Thyroid gland (tissue), 4 donors: ENCODE measurements around the gene RGS11. TPM values are rescaled to one million over a fixed set of nuclear protein-coding genes. Genes with fewer than 3 reads are reported as not detected.
"Not testable (repeated sequence)": the region's sequence is repeated elsewhere in the genome, so short reads cannot be mapped to it uniquely, and the experiment has no call there.

Experiments used
- DNase-seq, 2 donors: peaks; one replicate each; pipeline ENCODE4 v3.0.0-alpha.2; 2019
- H3K27ac ChIP-seq, 3 donors: fragments of 200-600 bp; sonication (generic); 1 replicate in 2 of 3; 2 replicates in 1 of 3; pipeline ENCODE4 v1.5.1; 2016 to 2019; ENCODE audit warnings: mild to moderate bottlenecking in 1 of 3, moderate library complexity in 1 of 3
- H3K27me3 ChIP-seq: fragments of 200-600 bp; sonication (generic); one replicate; pipeline ENCODE4 v1.5.1; 2019
- H3K36me3 ChIP-seq, 2 donors: fragments of 200-600 bp; sonication (generic); one replicate each; pipeline ENCODE4 v1.5.1; 2016 to 2019
- H3K4me1 ChIP-seq, 2 donors: fragments of 200-600 bp; sonication (generic); one replicate each; pipeline ENCODE4 v1.5.1; 2017 to 2019
- H3K4me3 ChIP-seq, 3 donors: fragments of 200-600 bp; sonication (generic); replicated peaks in 1 of 3; 1 replicate in 2 of 3; 2 replicates in 1 of 3; pipeline ENCODE4 v1.5.1; 2016; ENCODE audit warnings: mild to moderate bottlenecking in 1 of 3
- H3K9me3 ChIP-seq: fragments of 200-600 bp; sonication (generic); one replicate; pipeline ENCODE4 v1.5.1; 2017
- CTCF ChIP-seq, 6 experiments: fragments of 200-600 bp in 3 of 6; fragments of 450-650 bp in 3 of 6; sonication (generic) in 3 of 6; IDR thresholded peaks; one replicate each; pipeline ENCODE4 v1.5.1; 2016 to 2019; ENCODE audit warnings: antibody characterized with exemption in 6 of 6, mild to moderate bottlenecking in 2 of 6, inconsistent platforms in 1 of 6, moderate library complexity in 1 of 6
- POLR2A ChIP-seq, 2 donors: fragments of 450-650 bp; IDR thresholded peaks; one replicate each; pipeline ENCODE4 v1.6.1; 2017; ENCODE audit warnings: antibody characterized with exemption in 2 of 2, mild to moderate bottlenecking in 2 of 2, moderate library complexity in 1 of 2
- WGBS, 2 donors: methylation state at CpG; one replicate each; pipeline ENCODE4 v1.1.5; 2017; 5-methylcytosine and 5-hydroxymethylcytosine counted together
- intact Hi-C: fragments of 100-400 bp; cut with DNase I; formaldehyde crosslinking; loops from one replicate; pipeline ENCODE4 v1.15.1; 2023
- total RNA-seq, 4 donors: library from RNA; depleted of rRNA; stranded (reverse); fragments of >200 nt; gene quantifications; one replicate each; pipeline ENCODE4 v1.2.3, GENCODE V29; 2016

The RGS11 gene
- total RNA-seq, 4 donors from 2014 or later: 0.73 to 5.9 (median 3.0) TPM

GRCh38 chr16:262121-262745 is 13.5 kb downstream of the RGS11 start:
- H3K4me3 ChIP-seq: no peak overlapping the region
- no peaks in the 10 kb centered on the region for H3K9me3 ChIP-seq
- no peaks in the 10 kb centered on the region for H3K27me3 ChIP-seq
- H3K27ac ChIP-seq: no peak overlapping the region
- intact Hi-C loops: no loop called here
- peaks cover 50 to 51% of the 10 kb centered on the region in 2 donors for H3K36me3 ChIP-seq
- no peak for TF ChIP-seq POLR2A (IDR thresholded peaks at IDR 0.05)
- TF ChIP-seq CTCF (IDR thresholded peaks at IDR 0.05): no peak
- 92 to 94% methylated on average over 17 to 29 of the region's 29 CpGs for WGBS, 2 donors
- DNase-seq: no peak
- H3K4me1 ChIP-seq: peaks cover 8 to 10% of the 10 kb centered on the region in 2 donors

GRCh38 chr16:261031-261691 is 14.6 kb downstream of the RGS11 start:
- H3K9me3 ChIP-seq: no peaks in the 10 kb centered on the region
- intact Hi-C loops: no loop called here
- peaks cover 50 to 53% of the 10 kb centered on the region in 2 donors for H3K36me3 ChIP-seq
- 65 to 85% methylated on average over 10 to 21 of the region's 28 CpGs for WGBS, 2 donors
- DNase-seq: peak; percentile 94
- H3K27ac ChIP-seq: no peak overlapping the region
- H3K4me1 ChIP-seq: peaks cover 8 to 10% of the 10 kb centered on the region in 2 donors
- H3K4me3 ChIP-seq: no peak overlapping the region
- no peaks in the 10 kb centered on the region for H3K27me3 ChIP-seq
- TF ChIP-seq CTCF (IDR thresholded peaks at IDR 0.05): no peak
- no peak for TF ChIP-seq POLR2A (IDR thresholded peaks at IDR 0.05)

- Histone ChIP-seq H3K4me3 (no peak overlapping the region), H3K4me1 (peaks cover 8 to 10% of the 10 kb centered on the region in 2 donors), H3K27ac (no peak overlapping the region), H3K27me3 (no peaks in the 10 kb centered on the region), H3K9me3 (no peaks in the 10 kb centered on the region), H3K36me3 (peaks cover 50 to 59% of the 10 kb centered on the region in 2 donors)
- DNase-seq: no peak
- intact Hi-C loops: no loop called here
- TF ChIP-seq CTCF (IDR thresholded peaks at IDR 0.05) (no peak), POLR2A (IDR thresholded peaks at IDR 0.05) (no peak)
- WGBS, 2 donors: 98 to 99% methylated on average over 13 to 17 of the region's 19 CpGs
These were observed 15.4 kb downstream of the RGS11 start for GRCh38 chr16:260326-260725.

- Histone ChIP-seq H3K36me3 (peaks cover 48 to 55% of the 10 kb centered on the region in 2 donors), H3K4me1 (peaks cover 8 to 10% of the 10 kb centered on the region in 2 donors), H3K9me3 (no peaks in the 10 kb centered on the region), H3K4me3 (no peak overlapping the region), H3K27me3 (no peaks in the 10 kb centered on the region), H3K27ac (no peak overlapping the region)
- DNase-seq: no peak
- intact Hi-C loops: no loop called here
- TF ChIP-seq CTCF (IDR thresholded peaks at IDR 0.05) (no peak), POLR2A (IDR thresholded peaks at IDR 0.05) (no peak)
- WGBS, 2 donors: 91 to 100% methylated on average over 7 to 10 of the region's 13 CpGs
These were observed 15.9 kb downstream of the RGS11 start for GRCh38 chr16:259814-260253.

GRCh38 chr16:259226-259625 is 16.5 kb downstream of the RGS11 start:
- no peak for TF ChIP-seq POLR2A (IDR thresholded peaks at IDR 0.05)
- TF ChIP-seq CTCF (IDR thresholded peaks at IDR 0.05): no peak

GRCh38 chr16:258091-258490 is 17.7 kb downstream of the RGS11 start:
- H3K4me3 ChIP-seq, H3K27ac ChIP-seq, H3K27me3 ChIP-seq, DNase-seq, intact Hi-C loops, H3K9me3 ChIP-seq: not testable (repeated sequence)
- 86 to 95% methylated on average over 13 of the region's 13 CpGs for WGBS, 2 donors
- Histone ChIP-seq H3K36me3 (peaks cover 30 to 46% of the 10 kb centered on the region in 2 donors), H3K4me1 (peaks cover 8 to 10% of the 10 kb centered on the region in 2 donors)

More at GRCh38 chr16:259226-259625, 16.5 kb downstream of the RGS11 start:
- Histone ChIP-seq H3K4me3 (no peak overlapping the region), H3K9me3 (no peaks in the 10 kb centered on the region), H3K4me1 (peaks cover 8 to 10% of the 10 kb centered on the region in 2 donors), H3K27ac (no peak overlapping the region), H3K27me3 (no peaks in the 10 kb centered on the region), H3K36me3 (peaks cover 42 to 55% of the 10 kb centered on the region in 2 donors)
- WGBS, 2 donors: 88 to 91% methylated on average over 10 of the region's 10 CpGs
- DNase-seq: no peak
- intact Hi-C loops: no loop called here
